K562 (cell line): ENCODE measurements around the gene KLK1. TPM values are rescaled to one million over a fixed set of nuclear protein-coding genes. Genes with fewer than 3 reads are reported as not detected.

Experiments used
- ATAC-seq: fragments of 200-7000 bp; cut with Tn5 transposase; 3 replicates; pipeline ENCODE4 v1.9.1; 2020; ENCODE audit warnings: moderate library complexity
- BruUV-seq: library from RNA; stranded (reverse); fragments of 400-500 nt; replicated peaks from 2 replicates; lab custom pipeline; 2021; lab: Mats Ljungman, UMichigan
- CTCF ChIA-PET: fragments of 300-600 bp; formaldehyde crosslinking; extraction: SDS; loops from one replicate; lab custom pipeline; 2021; ENCODE audit warnings: low intra/inter-chr PET ratio; lab: Yijun Ruan, JAX
- POLR2A ChIA-PET: fragments of 300-600, 350-650 bp; sonication (Branson Sonifier 250); formaldehyde crosslinking; extraction: SDS; loops from one replicate; lab custom pipeline; 2021; ENCODE audit warnings: antibody characterized with exemption, inconsistent platforms; lab: Yijun Ruan, JAX
- DNase-seq, 4 experiments: peaks; one replicate each; pipeline versions ENCODE4 v3.0.0 to v3.0.0-alpha.2; 2011 to 2018; ENCODE audit warnings: low spot score in 3 of 4, mixed read lengths in 3 of 4; ENCODE audit errors: extremely low read depth in 1 of 4
- FAIRE-seq: peaks from 2 replicates; lab custom pipeline; 2011; peaks lifted over from hg19 to GRCh38; lab: Jason Lieb, UNC
- H2AFZ ChIP-seq: 2 replicates; pipeline ENCODE4 v1.6.0; 2011; ENCODE audit warnings: low read depth, low read length, control low read depth, inconsistent platforms
- H3K27ac ChIP-seq: fragments of 200-600 bp; 3 replicates; pipeline ENCODE4 v1.8.0; 2011; ENCODE audit warnings: low read depth, mild to moderate bottlenecking, control low read depth, inconsistent platforms, low read length, moderate library complexity, mixed read lengths; ENCODE audit errors: extremely low read depth
- H3K27me3 ChIP-seq, 2 experiments: fragments of 300-600 bp in 1 of 2; 2 replicates in 1 of 2; 3 replicates in 1 of 2; pipeline versions ENCODE4 v1.6.0 to v1.8.0; 2011; ENCODE audit warnings: inconsistent platforms in 2 of 2, low read length in 2 of 2, mild to moderate bottlenecking in 1 of 2, mixed read lengths in 1 of 2, moderate library complexity in 1 of 2; ENCODE audit not compliant: control insufficient read depth in 2 of 2, insufficient read depth in 2 of 2
- H3K36me3 ChIP-seq: fragments of 300-600 bp; 3 replicates; pipeline ENCODE4 v1.8.0; 2011; ENCODE audit warnings: mild to moderate bottlenecking, low read length, inconsistent platforms; ENCODE audit not compliant: control insufficient read depth, insufficient read depth
- H3K4me1 ChIP-seq, 2 experiments: fragments of 200-600 bp in 1 of 2; replicated peaks in 1 of 2; 2 replicates in 1 of 2; 3 replicates in 1 of 2; pipeline versions ENCODE4 v1.5.1 to v1.8.0; 2011; ENCODE audit warnings: inconsistent platforms in 2 of 2, low read length in 2 of 2, mild to moderate bottlenecking in 1 of 2, mixed read lengths in 1 of 2, moderate library complexity in 1 of 2; ENCODE audit not compliant: control insufficient read depth in 2 of 2, insufficient read depth in 2 of 2
- H3K4me2 ChIP-seq: 2 replicates; pipeline ENCODE4 v1.6.1; 2011; ENCODE audit warnings: low read length, control low read depth, inconsistent platforms, mixed read lengths; ENCODE audit not compliant: insufficient read depth
- H3K4me3 ChIP-seq: fragments of 200-600 bp; sonication (generic), shearing (Covaris generic); 2 replicates; pipeline ENCODE4 v1.5.1; 2016; ENCODE audit warnings: control low read depth, inconsistent platforms
- H3K79me2 ChIP-seq: fragments of 200-600 bp; 3 replicates; pipeline ENCODE4 v1.8.0; 2011; ENCODE audit warnings: low read length, inconsistent platforms; ENCODE audit not compliant: control insufficient read depth, insufficient read depth
- H3K9ac ChIP-seq, 2 experiments: 2 replicates each; pipeline versions ENCODE4 v1.6.0 to v1.6.1; 2011; ENCODE audit warnings: low read depth in 2 of 2, low read length in 2 of 2, control low read depth in 1 of 2, inconsistent platforms in 1 of 2, mild to moderate bottlenecking in 1 of 2, mixed read lengths in 1 of 2; ENCODE audit not compliant: insufficient read depth in 1 of 2
- H3K9me1 ChIP-seq: one replicate; pipeline ENCODE4 v1.6.0; 2011; ENCODE audit warnings: inconsistent platforms, mild to moderate bottlenecking, low read length, moderate library complexity; ENCODE audit not compliant: control insufficient read depth, insufficient read depth
- H3K9me3 ChIP-seq: replicated peaks from 2 replicates; pipeline ENCODE4 v1.5.1; 2011; ENCODE audit warnings: low read depth, low read length, inconsistent platforms; ENCODE audit not compliant: control insufficient read depth, insufficient read depth
- H4K20me1 ChIP-seq: replicated peaks from 2 replicates; pipeline ENCODE4 v1.6.1; 2011; ENCODE audit warnings: low read length, inconsistent platforms, mixed read lengths; ENCODE audit not compliant: control insufficient read depth, insufficient read depth
- ARNT ChIP-seq, 2 experiments: fragments of 450-650 bp; IDR thresholded peaks; 2 replicates each; pipeline ENCODE4 v1.6.1; 2016; ENCODE audit warnings: mild to moderate bottlenecking in 1 of 2
- CC2D1A ChIP-seq: fragments of 450-650 bp; IDR thresholded peaks from 2 replicates; pipeline ENCODE4 v1.6.1; 2017; ENCODE audit warnings: mild to moderate bottlenecking
- HDAC1 ChIP-seq, 2 experiments: fragments of 450-650 bp; IDR thresholded peaks; 2 replicates each; pipeline ENCODE4 v1.6.1; 2016 to 2017; ENCODE audit warnings: inconsistent platforms in 1 of 2, mild to moderate bottlenecking in 1 of 2, moderate library complexity in 1 of 2
- HDGF ChIP-seq: fragments of 450-650 bp; IDR thresholded peaks from 2 replicates; pipeline ENCODE4 v1.6.1; 2016
- JUN ChIP-seq, 2 experiments: sonication (generic) in 1 of 2; formaldehyde crosslinking in 1 of 2; IDR thresholded peaks; 2 replicates each; pipeline versions ENCODE4 v1.6.1 to v1.8.0; 2012 to 2022; ENCODE audit warnings: borderline replicate concordance in 2 of 2, mild to moderate bottlenecking in 2 of 2, improper control_type of control experiment in 1 of 2, low read depth in 1 of 2, low read length in 1 of 2, missing genetic modification reagents in 1 of 2
- MAZ ChIP-seq, 2 experiments: fragments of 450-650 bp in 1 of 2; sonication (generic) in 1 of 2; formaldehyde crosslinking; IDR thresholded peaks in 1 of 2; conservative IDR thresholded peaks in 1 of 2; 2 replicates each; pipeline versions ENCODE4 v1.4.0 to v1.5.0; 2020; ENCODE audit warnings: mild to moderate bottlenecking in 1 of 2, missing genetic modification reagents in 1 of 2
- MLLT1 ChIP-seq, 2 experiments: fragments of 450-650 bp; IDR thresholded peaks; 2 replicates each; pipeline ENCODE4 v1.6.1; 2016
- SP1 ChIP-seq: sonication (generic); formaldehyde crosslinking; IDR thresholded peaks from 2 replicates; pipeline ENCODE4 v1.8.1; 2022; ENCODE audit warnings: mild to moderate bottlenecking, missing genetic modification reagents
- ZNF263 ChIP-seq: sonication (generic); formaldehyde crosslinking; IDR thresholded peaks from 2 replicates; pipeline ENCODE4 v1.8.0; 2022; ENCODE audit warnings: mild to moderate bottlenecking, missing genetic modification reagents, borderline replicate concordance
- ZNF707 ChIP-seq: fragments of 250-450 bp; sonication (Bioruptor Pico); conservative IDR thresholded peaks from 2 replicates; pipeline ENCODE4 v1.8.0; 2022; ENCODE audit warnings: inconsistent platforms, mild to moderate bottlenecking, moderate library complexity
- ZNF766 ChIP-seq: fragments of 200-800 bp; sonication (Bioruptor generic); conservative IDR thresholded peaks from 2 replicates; pipeline ENCODE4 v1.6.1; 2016; ENCODE audit warnings: missing genetic modification characterization, missing compliant biosample characterization
- WGBS: fragments of 100-300 bp; shearing (Covaris generic); methylation state at CpG from one replicate; pipeline ENCODE4 v1.1.6; 2016; ENCODE audit warnings: low coverage, mixed read lengths; ENCODE audit not compliant: insufficient coverage; ENCODE audit errors: missing lambda C conversion rate; 5-methylcytosine and 5-hydroxymethylcytosine counted together
- in situ Hi-C: fragments of 300-500 bp; cut with MboI; formaldehyde crosslinking; loops from 4 replicates; pipeline ENCODE4 v1.15.0; 2018; ENCODE audit warnings: inconsistent platforms, mixed read lengths
- intact Hi-C: fragments of 100-400 bp; cut with micrococcal nuclease; formaldehyde crosslinking; loops from 2 replicates; pipeline ENCODE4 v1.14.2; 2022
- polyA plus RNA-seq, 8 experiments: library from polyadenylated mRNA; depleted of rRNA in 4 of 8; stranded (reverse) in 5 of 8; unstranded in 3 of 8; fragments of >200 nt; fragmentation: Nextera tagmentation in 2 of 8; fragmentation: Illumina TruSeq in 1 of 8; extraction: Ambion mirVana in 2 of 8; extraction: Trizol in 1 of 8; gene quantifications; 2 replicates each; pipeline versions ENCODE4 v1.2.1 to v1.2.3, GENCODE V29; 2011 to 2014; ENCODE audit warnings: inconsistent platforms in 1 of 8, missing spikeins in 1 of 8
- total RNA-seq, 7 experiments: library from RNA; depleted of rRNA in 6 of 7; stranded (reverse); fragments of >200 nt in 6 of 7; fragmentation: Illumina TruSeq in 2 of 7; extraction: Trizol in 2 of 7; gene quantifications; 2 replicates each; pipeline versions ENCODE4 v1.2.1 to v1.2.3, GENCODE V29; 2011 to 2021; ENCODE audit warnings: low replicate concordance in 1 of 7
- TF ChIP-seq, protein P1 (sequence below): IDR thresholded peaks from 2 replicates; pipeline ENCODE4 v1.6.1; 2016; ENCODE audit warnings: missing genetic modification characterization, missing compliant biosample characterization

The KLK1 gene
- total and polyA plus RNA-seq, 9 of the 15 experiments (the other 6 are each of a cell fraction or from before 2014, with no cell fraction given), result 0.87 to 15.4 (median 9.1) TPM

DNA sequence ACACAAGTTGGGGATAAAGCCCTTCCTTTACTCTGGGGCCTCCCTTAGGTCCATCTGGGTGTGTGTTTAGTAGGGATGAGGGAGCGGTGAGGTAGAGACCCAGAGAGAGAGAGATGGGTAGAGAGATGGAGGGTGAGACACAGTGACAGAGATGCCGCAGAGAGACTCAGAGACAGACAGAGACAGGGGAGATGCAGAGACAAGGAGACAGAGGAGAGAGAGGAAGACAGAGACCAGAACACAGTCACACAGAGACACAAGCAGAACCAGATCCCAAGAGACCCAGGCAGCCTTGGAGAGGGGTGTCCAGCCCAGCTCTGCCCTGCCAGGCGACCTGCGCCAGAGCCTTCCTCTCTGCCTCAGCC is 2.4 kb downstream of the KLK1 start:
- ATAC-seq, result no peak; the same call in 2 of the 3 replicates
- Histone ChIP-seq H3K79me2 (0 out of 3 replicates have a peak, but pooled peaks cover 6% of the 10 kb centered on the region), H3K4me2 (peak overlapping the region; percentile 70), H4K20me1 (no peaks in the 10 kb centered on the region), H2AFZ (peak overlapping the region; percentile 92), H3K9ac (peak overlapping the region; percentile 19 to 46; a peak in 3 of 4 replicates), H3K27ac (peak overlapping the region; percentile 40; the same call in 2 of the 3 replicates), H3K4me1 (peaks cover 57 to 77% of the 10 kb centered on the region in 2 experiments), H3K9me1 (peaks cover 2% of the 10 kb centered on the region), H3K4me3 (no peak overlapping the region), H3K9me3 (no peaks in the 10 kb centered on the region), H3K27me3 (no peaks in the 10 kb centered on the region; a peak in 1 of 5 replicates)
- in situ Hi-C loops (no loop called here), intact Hi-C loops (no loop called here)
- 75% methylated on average over 3 of the region's 4 CpGs for WGBS
- no peak for DNase-seq
- BruUV-seq, result no TSS peak
- FAIRE-seq, result no peak
- CTCF ChIA-PET, result no interaction called here
- POLR2A ChIA-PET, result interaction anchor here (0.8 to 8.6 kb wide), 4 partner anchors 9 to 18 kb away, joined by 3 to 70 read pairs (median 3); no protein-coding TSS in a partner anchor
- TF ChIP-seq MLLT1 (IDR thresholded peaks at IDR 0.05) (0 out of 4 replicates have a peak, but pooled peaks of 1 of the 2 experiments have one; percentile 34), ZNF766 (CRISPR knock-in tag) (0 out of 2 replicates have a peak, but pooled peaks have one; percentile 11), SP1 (peak; percentile 38; the same call in 1 of the 2 replicates), ARNT (IDR thresholded peaks at IDR 0.05) (no peak), CC2D1A (no peak), MAZ (CRISPR knock-in tag; conservative IDR thresholded peaks at IDR 0.05 in 1 of 2, IDR thresholded peaks at IDR 0.05 in 1 of 2) (peak in 1 of 2 experiments; percentile 7; a peak in 2 of 4 replicates), HDAC1 (IDR thresholded peaks at IDR 0.05) (peak in 1 of 2 experiments; percentile 22; a peak in 1 of 4 replicates), JUN (IDR thresholded peaks at IDR 0.05; ENCODE audit: borderline replicate concordance, low read depth, low read length) (no peak), JUN (CRISPR knock-in tag; IDR thresholded peaks at IDR 0.05; ENCODE audit: borderline replicate concordance) (no peak), HDGF (peak; percentile 72; the same call in 1 of the 2 replicates), ZNF263 (peak; percentile 42; the same call in 1 of the 2 replicates), ZNF707 (CRISPR knock-in tag) (no peak)
- TF ChIP-seq, protein P1, sequence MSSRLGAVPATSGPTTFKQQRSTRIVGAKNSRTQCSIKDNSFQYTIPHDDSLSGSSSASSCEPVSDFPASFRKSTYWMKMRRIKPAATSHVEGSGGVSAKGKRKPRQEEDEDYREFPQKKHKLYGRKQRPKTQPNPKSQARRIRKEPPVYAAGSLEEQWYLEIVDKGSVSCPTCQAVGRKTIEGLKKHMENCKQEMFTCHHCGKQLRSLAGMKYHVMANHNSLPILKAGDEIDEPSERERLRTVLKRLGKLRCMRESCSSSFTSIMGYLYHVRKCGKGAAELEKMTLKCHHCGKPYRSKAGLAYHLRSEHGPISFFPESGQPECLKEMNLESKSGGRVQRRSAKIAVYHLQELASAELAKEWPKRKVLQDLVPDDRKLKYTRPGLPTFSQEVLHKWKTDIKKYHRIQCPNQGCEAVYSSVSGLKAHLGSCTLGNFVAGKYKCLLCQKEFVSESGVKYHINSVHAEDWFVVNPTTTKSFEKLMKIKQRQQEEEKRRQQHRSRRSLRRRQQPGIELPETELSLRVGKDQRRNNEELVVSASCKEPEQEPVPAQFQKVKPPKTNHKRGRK (tag), result no peak
- TF ChIP-seq, all 486 proteins: peak for 7
- H3K36me3 ChIP-seq, result no peaks in the 10 kb centered on the region
